Measurements from ENCODE around the gene SKI.

The SKI gene

DNA sequence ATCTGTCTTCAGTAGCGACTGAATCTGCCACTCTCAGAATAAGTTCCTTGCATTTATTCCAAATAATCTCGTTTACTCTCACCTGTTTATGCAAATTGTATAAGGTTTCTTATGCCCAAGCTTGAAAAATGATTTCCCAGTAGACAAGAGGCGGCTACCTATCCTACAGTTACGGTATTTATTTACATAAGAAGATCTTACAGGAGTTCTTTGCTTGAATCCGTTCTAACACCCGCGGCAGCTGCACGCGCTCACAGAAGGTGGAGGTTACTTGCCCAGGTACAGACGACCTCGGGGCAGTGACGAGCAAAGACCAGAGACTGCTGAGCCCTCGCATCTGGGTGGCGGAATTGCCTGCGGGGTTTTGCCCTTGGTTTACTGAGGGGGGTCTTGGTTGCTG, 79.9 kb downstream of the SKI start:
- no peak overlapping the region for H2BK120ac ChIP-seq (ENCODE audit: low read depth, low read length)
- no peak for DNase-seq (ENCODE audit: low spot score)
- H3K4me1 ChIP-seq (ENCODE audit: control insufficient read depth in 2 of 2, insufficient read depth in 1 of 2, low read depth in 1 of 2, low read length in 2 of 2) = peaks cover 19% of the 10 kb centered on the region in 2 donors
- no peak overlapping the region for H3K4me3 ChIP-seq (ENCODE audit: low read length in 2 of 2)
- no peak overlapping the region for H3K9ac ChIP-seq (ENCODE audit: low read depth, low read length, poor library complexity)
- H3K79me1 ChIP-seq (ENCODE audit: low read depth, low read length) = peaks cover 26% of the 10 kb centered on the region
- H2BK12ac ChIP-seq (ENCODE audit: low read length) = no peak overlapping the region
- no peak overlapping the region for H3K27ac ChIP-seq (replicated peaks; ENCODE audit: low read length)
- peaks cover 37 to 61% of the 10 kb centered on the region in 2 donors for H3K36me3 ChIP-seq (replicated peaks in 1 of 2; ENCODE audit: control insufficient read depth in 2 of 2, insufficient read depth in 2 of 2, low read length in 2 of 2)
- H4K91ac ChIP-seq (ENCODE audit: low read depth, low read length, poor library complexity) = no peak overlapping the region
- no CpG with 5 or more reads among the region's 15 CpGs for WGBS, 2 donors (ENCODE audit: extremely low coverage in 2 of 2, insufficient read length in 2 of 2, insufficient replicate concordance in 1 of 2)
- H3K23ac ChIP-seq (ENCODE audit: low read depth, low read length, poor library complexity) = no peak overlapping the region
- no peak overlapping the region for H2BK15ac ChIP-seq (ENCODE audit: low read length)
- H3K4me2 ChIP-seq (ENCODE audit: insufficient read depth, low read length, poor library complexity, severe bottlenecking) = no peak overlapping the region
- H2BK5ac ChIP-seq (ENCODE audit: low read length) = no peak overlapping the region
- H3K14ac ChIP-seq (ENCODE audit: low read length) = no peak overlapping the region
- H4K8ac ChIP-seq (ENCODE audit: low read depth, low read length) = no peak overlapping the region
- no peak overlapping the region for H3K18ac ChIP-seq (ENCODE audit: low read length)
- no peak overlapping the region for H2AFZ ChIP-seq (ENCODE audit: low read length)
- no peak overlapping the region for H2AK5ac ChIP-seq (ENCODE audit: low read depth, low read length)
- H3K27me3 ChIP-seq (ENCODE audit: control insufficient read depth in 3 of 3, insufficient read depth in 3 of 3, low read depth in 1 of 3, low read length in 3 of 3) = no peaks in the 10 kb centered on the region
- H3K4ac ChIP-seq (ENCODE audit: low read length) = no peak overlapping the region
- H3K9me3 ChIP-seq (replicated peaks in 1 of 2; ENCODE audit: control insufficient read depth in 2 of 2, insufficient read depth in 1 of 2, low read depth in 1 of 2, low read length in 2 of 2) = no peaks in the 10 kb centered on the region

DNA sequence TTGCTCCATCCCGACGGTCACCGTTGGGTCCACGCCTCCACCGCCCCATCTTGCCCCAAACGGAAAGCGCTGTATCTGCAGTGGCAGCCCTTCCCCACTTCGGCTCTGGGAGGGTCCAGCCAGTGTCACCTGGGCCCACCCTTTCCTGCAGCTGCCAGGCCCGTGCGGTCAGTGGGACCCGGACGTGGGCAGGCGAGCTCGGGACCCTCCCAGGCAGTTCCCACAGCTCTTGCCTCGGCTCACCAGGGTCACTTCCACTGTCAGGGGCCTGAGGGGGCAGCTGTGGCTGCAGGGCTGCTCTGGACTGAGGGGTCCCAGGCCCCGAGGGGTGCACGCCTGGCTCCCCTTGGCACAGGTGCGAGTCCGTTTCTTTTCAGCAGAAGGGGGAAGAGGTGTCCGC, 80.7 kb downstream of the SKI start:
- Histone ChIP-seq H3K4me1 (ENCODE audit: control insufficient read depth in 2 of 2, insufficient read depth in 1 of 2, low read depth in 1 of 2, low read length in 2 of 2) (peaks cover 22 to 27% of the 10 kb centered on the region in 2 donors), H3K27ac (replicated peaks; ENCODE audit: low read length) (no peak overlapping the region), H3K4ac (ENCODE audit: low read length) (no peak overlapping the region), H3K79me1 (ENCODE audit: low read depth, low read length) (peaks cover 23% of the 10 kb centered on the region), H3K9me3 (replicated peaks in 1 of 2; ENCODE audit: control insufficient read depth in 2 of 2, insufficient read depth in 1 of 2, low read depth in 1 of 2, low read length in 2 of 2) (no peaks in the 10 kb centered on the region), H2BK15ac (ENCODE audit: low read length) (no peak overlapping the region), H2BK5ac (ENCODE audit: low read length) (peak overlapping the region; percentile 9), H3K4me2 (ENCODE audit: insufficient read depth, low read length, poor library complexity, severe bottlenecking) (no peak overlapping the region), H3K23ac (ENCODE audit: low read depth, low read length, poor library complexity) (no peak overlapping the region), H2AFZ (ENCODE audit: low read length) (no peak overlapping the region), H2BK12ac (ENCODE audit: low read length) (no peak overlapping the region), H3K4me3 (ENCODE audit: low read length in 2 of 2) (no peak overlapping the region), H3K27me3 (ENCODE audit: control insufficient read depth in 3 of 3, insufficient read depth in 3 of 3, low read depth in 1 of 3, low read length in 3 of 3) (no peaks in the 10 kb centered on the region), H2AK5ac (ENCODE audit: low read depth, low read length) (no peak overlapping the region), H4K91ac (ENCODE audit: low read depth, low read length, poor library complexity) (no peak overlapping the region), H3K36me3 (replicated peaks in 1 of 2; ENCODE audit: control insufficient read depth in 2 of 2, insufficient read depth in 2 of 2, low read length in 2 of 2) (peaks cover 36 to 52% of the 10 kb centered on the region in 2 donors), H4K8ac (ENCODE audit: low read depth, low read length) (no peak overlapping the region), H2BK120ac (ENCODE audit: low read depth, low read length) (no peak overlapping the region), H3K18ac (ENCODE audit: low read length) (no peak overlapping the region), H3K14ac (ENCODE audit: low read length) (no peak overlapping the region), H3K9ac (ENCODE audit: low read depth, low read length, poor library complexity) (no peak overlapping the region)
- WGBS, 2 donors (ENCODE audit: extremely low coverage in 2 of 2, insufficient read length in 2 of 2, insufficient replicate concordance in 1 of 2) = no CpG with 5 or more reads among the region's 20 CpGs
- no peak for DNase-seq (ENCODE audit: low spot score)

DNA sequence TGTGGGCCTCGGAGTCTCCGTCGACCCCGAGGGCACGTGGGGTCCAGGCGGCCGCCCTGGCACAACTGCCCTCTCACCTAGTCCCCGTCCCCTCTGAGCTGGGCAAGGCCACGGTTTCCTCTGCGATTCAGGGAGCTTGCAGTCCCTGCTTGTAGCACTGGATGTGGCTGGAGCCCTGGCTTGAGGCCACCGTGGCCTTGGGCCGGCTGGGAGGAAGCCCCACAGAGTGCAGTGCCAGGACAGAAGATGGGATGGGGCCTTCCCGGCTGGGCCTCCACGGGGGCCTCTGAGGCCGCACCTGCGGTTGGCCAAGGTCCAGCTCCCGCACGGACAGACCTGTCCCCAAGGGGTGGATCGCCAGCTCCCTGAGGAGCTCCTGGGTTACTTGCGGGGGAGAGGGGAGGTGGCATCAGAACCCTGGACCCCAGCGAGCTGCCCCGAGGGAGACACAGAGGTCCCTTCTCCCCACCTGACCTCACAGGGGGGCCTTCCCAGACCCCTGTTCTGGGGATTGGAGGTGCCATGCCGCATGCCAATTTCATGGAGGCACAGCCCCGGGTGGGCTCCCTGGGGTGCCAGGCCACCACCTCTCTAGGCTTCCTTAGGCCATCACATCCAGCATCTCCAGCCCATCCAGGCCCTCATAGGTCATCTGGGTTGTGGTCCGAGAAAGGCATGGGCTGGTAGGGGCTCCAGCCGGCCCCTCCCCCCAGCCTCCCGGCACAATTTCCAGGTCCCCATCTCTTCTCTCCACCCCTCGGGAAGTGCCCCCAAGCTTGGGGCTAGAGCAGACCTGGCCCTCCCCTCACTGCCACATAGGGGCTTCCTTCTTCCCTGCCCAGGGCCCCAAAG, 82.4 kb downstream of the SKI start:
- peak overlapping the region; percentile 97 for H3K18ac ChIP-seq (ENCODE audit: low read length)
- DNase-seq (ENCODE audit: low spot score) = no peak
- peaks cover 28 to 35% of the 10 kb centered on the region in 2 donors for H3K4me1 ChIP-seq (ENCODE audit: control insufficient read depth in 2 of 2, insufficient read depth in 1 of 2, low read depth in 1 of 2, low read length in 2 of 2)
- no peak overlapping the region for H4K91ac ChIP-seq (ENCODE audit: low read depth, low read length, poor library complexity)
- H3K27ac ChIP-seq (replicated peaks; ENCODE audit: low read length) = peak overlapping the region; percentile 51
- H3K4me3 ChIP-seq (ENCODE audit: low read length in 2 of 2) = no peak overlapping the region
- no peak overlapping the region for H2AFZ ChIP-seq (ENCODE audit: low read length)
- H3K9ac ChIP-seq (ENCODE audit: low read depth, low read length, poor library complexity) = peak overlapping the region; percentile 70
- H2BK12ac ChIP-seq (ENCODE audit: low read length) = no peak overlapping the region
- H3K27me3 ChIP-seq (ENCODE audit: control insufficient read depth in 3 of 3, insufficient read depth in 3 of 3, low read depth in 1 of 3, low read length in 3 of 3) = no peaks in the 10 kb centered on the region
- peak overlapping the region; percentile 87 for H2BK5ac ChIP-seq (ENCODE audit: low read length)
- no peak overlapping the region for H3K4me2 ChIP-seq (ENCODE audit: insufficient read depth, low read length, poor library complexity, severe bottlenecking)
- WGBS, 2 donors (ENCODE audit: extremely low coverage in 2 of 2, insufficient read length in 2 of 2, insufficient replicate concordance in 1 of 2) = no CpG with 5 or more reads among the region's 28 CpGs
- peaks cover 17% of the 10 kb centered on the region for H3K79me1 ChIP-seq (ENCODE audit: low read depth, low read length)
- no peaks in the 10 kb centered on the region for H3K9me3 ChIP-seq (replicated peaks in 1 of 2; ENCODE audit: control insufficient read depth in 2 of 2, insufficient read depth in 1 of 2, low read depth in 1 of 2, low read length in 2 of 2)
- peak overlapping the region; percentile 98 for H2BK15ac ChIP-seq (ENCODE audit: low read length)
- H4K8ac ChIP-seq (ENCODE audit: low read depth, low read length) = no peak overlapping the region
- peak overlapping the region; percentile 47 for H2BK120ac ChIP-seq (ENCODE audit: low read depth, low read length)
- peaks cover 21 to 35% of the 10 kb centered on the region in 2 donors for H3K36me3 ChIP-seq (replicated peaks in 1 of 2; ENCODE audit: control insufficient read depth in 2 of 2, insufficient read depth in 2 of 2, low read length in 2 of 2)
- H3K23ac ChIP-seq (ENCODE audit: low read depth, low read length, poor library complexity) = peak overlapping the region; percentile 96
- no peak overlapping the region for H3K4ac ChIP-seq (ENCODE audit: low read length)
- H3K14ac ChIP-seq (ENCODE audit: low read length) = peak overlapping the region; percentile 94
- peak overlapping the region; percentile 99 for H2AK5ac ChIP-seq (ENCODE audit: low read depth, low read length)

DNA sequence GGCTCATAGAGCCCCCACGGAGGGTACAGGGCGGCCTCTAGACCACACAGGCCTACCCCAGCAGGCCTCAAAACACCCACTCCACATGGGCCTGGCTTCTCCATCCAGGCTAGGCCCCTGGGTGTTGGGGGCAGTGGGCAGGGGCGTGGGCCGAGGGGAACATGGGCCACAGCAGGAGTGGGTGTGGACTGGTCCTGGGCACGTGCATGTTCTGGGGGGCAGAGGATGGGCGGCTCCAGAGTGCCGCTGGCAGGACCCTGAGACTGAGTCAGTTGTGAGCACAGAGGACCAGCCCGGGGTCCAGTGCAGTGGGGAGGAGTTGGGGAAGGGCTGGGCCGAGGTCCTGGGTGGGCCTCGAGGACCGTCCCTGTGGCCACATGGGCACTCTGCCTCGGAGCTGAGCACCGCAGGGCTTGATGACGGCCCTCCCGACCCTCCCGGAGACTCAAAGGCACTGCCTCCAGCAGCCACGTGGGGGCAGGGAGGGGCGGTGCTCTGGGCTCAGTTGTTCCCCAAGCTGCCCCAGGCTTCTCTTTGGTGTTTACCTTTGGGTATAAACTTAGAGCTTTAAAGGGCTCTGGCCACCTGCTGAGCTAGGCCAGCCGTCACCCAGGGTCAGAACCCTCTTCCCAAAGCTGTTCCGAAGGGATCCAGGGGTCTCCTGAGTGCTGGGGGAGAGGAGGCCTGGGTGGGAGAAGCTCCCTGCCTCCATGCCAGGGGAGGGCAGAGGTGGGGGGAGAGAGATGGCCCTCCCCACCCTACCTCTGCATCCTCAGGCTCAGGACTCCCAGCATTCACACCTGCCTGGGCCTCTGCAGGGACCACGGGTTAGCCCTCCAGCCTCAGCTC, 83.3 kb downstream of the SKI start:
- H3K27ac ChIP-seq (replicated peaks; ENCODE audit: low read length) = no peak overlapping the region
- H3K4me2 ChIP-seq (ENCODE audit: insufficient read depth, low read length, poor library complexity, severe bottlenecking) = no peak overlapping the region
- WGBS, 2 donors (ENCODE audit: extremely low coverage in 2 of 2, insufficient read length in 2 of 2, insufficient replicate concordance in 1 of 2) = no CpG with 5 or more reads among the region's 21 CpGs
- H3K4me1 ChIP-seq (ENCODE audit: control insufficient read depth in 2 of 2, insufficient read depth in 1 of 2, low read depth in 1 of 2, low read length in 2 of 2) = peaks cover 37 to 44% of the 10 kb centered on the region in 2 donors
- H3K14ac ChIP-seq (ENCODE audit: low read length) = peak overlapping the region; percentile 94
- no peaks in the 10 kb centered on the region for H3K27me3 ChIP-seq (ENCODE audit: control insufficient read depth in 3 of 3, insufficient read depth in 3 of 3, low read depth in 1 of 3, low read length in 3 of 3)
- H2BK120ac ChIP-seq (ENCODE audit: low read depth, low read length) = peak overlapping the region; percentile 81
- H3K23ac ChIP-seq (ENCODE audit: low read depth, low read length, poor library complexity) = peak overlapping the region; percentile 85
- no peaks in the 10 kb centered on the region for H3K9me3 ChIP-seq (replicated peaks in 1 of 2; ENCODE audit: control insufficient read depth in 2 of 2, insufficient read depth in 1 of 2, low read depth in 1 of 2, low read length in 2 of 2)
- H3K4ac ChIP-seq (ENCODE audit: low read length) = peak overlapping the region; percentile 93
- H4K91ac ChIP-seq (ENCODE audit: low read depth, low read length, poor library complexity) = peak overlapping the region; percentile 92
- H2AFZ ChIP-seq (ENCODE audit: low read length) = no peak overlapping the region
- peak overlapping the region; percentile 87 for H2BK5ac ChIP-seq (ENCODE audit: low read length)
- peaks cover 16 to 28% of the 10 kb centered on the region in 2 donors for H3K36me3 ChIP-seq (replicated peaks in 1 of 2; ENCODE audit: control insufficient read depth in 2 of 2, insufficient read depth in 2 of 2, low read length in 2 of 2)
- H4K8ac ChIP-seq (ENCODE audit: low read depth, low read length) = no peak overlapping the region
- peak overlapping the region; percentile 70 for H3K9ac ChIP-seq (ENCODE audit: low read depth, low read length, poor library complexity)
- H3K4me3 ChIP-seq (ENCODE audit: low read length in 2 of 2) = no peak overlapping the region
- DNase-seq (ENCODE audit: low spot score) = no peak
- H3K18ac ChIP-seq (ENCODE audit: low read length) = peak overlapping the region; percentile 97
- peaks cover 10% of the 10 kb centered on the region for H3K79me1 ChIP-seq (ENCODE audit: low read depth, low read length)
- peak overlapping the region; percentile 98 for H2BK15ac ChIP-seq (ENCODE audit: low read length)
- peak overlapping the region; percentile 90 for H2BK12ac ChIP-seq (ENCODE audit: low read length)
- H2AK5ac ChIP-seq (ENCODE audit: low read depth, low read length) = peak overlapping the region; percentile 99

Data from neuronal stem cell (in vitro differentiated cells).